ENCODE data around the gene RDM1.

The RDM1 gene, protein sequence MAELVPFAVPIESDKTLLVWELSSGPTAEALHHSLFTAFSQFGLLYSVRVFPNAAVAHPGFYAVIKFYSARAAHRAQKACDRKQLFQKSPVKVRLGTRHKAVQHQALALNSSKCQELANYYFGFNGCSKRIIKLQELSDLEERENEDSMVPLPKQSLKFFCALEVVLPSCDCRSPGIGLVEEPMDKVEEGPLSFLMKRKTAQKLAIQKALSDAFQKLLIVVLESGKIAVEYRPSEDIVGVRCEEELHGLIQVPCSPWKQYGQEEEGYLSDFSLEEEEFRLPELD

GRCh38 chr17:35930211-35931065, at the start of gene RDM1:
RDM1 (minus strand) TSS chr17:35930773; CDS start chr17:35930727, 46 bp downstream.
- H3K9ac ChIP-seq (ENCODE audit: low read depth in 1 of 2, low read length in 2 of 2): no peak within 1 kb of the TSS
- H3K27me3 ChIP-seq (ENCODE audit: control insufficient read depth in 2 of 2, insufficient read depth in 2 of 2, low read length in 2 of 2): no peaks in the 10 kb centered on the region
- peak within 1 kb of the TSS; percentile 58 to 76 for H3K4me3 ChIP-seq (ENCODE audit: low read length in 2 of 2)
- no peaks in the 10 kb centered on the region for H3K36me3 ChIP-seq (ENCODE audit: control insufficient read depth in 2 of 2, insufficient read depth in 2 of 2, low read length in 2 of 2)
- no peak within 1 kb of the TSS for H3K27ac ChIP-seq (ENCODE audit: low read depth in 2 of 2, low read length in 2 of 2)
- no peaks in the 10 kb centered on the region for H3K9me3 ChIP-seq (ENCODE audit: control insufficient read depth in 2 of 2, low read length in 2 of 2)
- peaks cover 7 to 10% of the 10 kb centered on the region in 2 donors for H3K4me1 ChIP-seq (ENCODE audit: control insufficient read depth in 2 of 2, insufficient read depth in 2 of 2, low read length in 2 of 2)

DNA sequence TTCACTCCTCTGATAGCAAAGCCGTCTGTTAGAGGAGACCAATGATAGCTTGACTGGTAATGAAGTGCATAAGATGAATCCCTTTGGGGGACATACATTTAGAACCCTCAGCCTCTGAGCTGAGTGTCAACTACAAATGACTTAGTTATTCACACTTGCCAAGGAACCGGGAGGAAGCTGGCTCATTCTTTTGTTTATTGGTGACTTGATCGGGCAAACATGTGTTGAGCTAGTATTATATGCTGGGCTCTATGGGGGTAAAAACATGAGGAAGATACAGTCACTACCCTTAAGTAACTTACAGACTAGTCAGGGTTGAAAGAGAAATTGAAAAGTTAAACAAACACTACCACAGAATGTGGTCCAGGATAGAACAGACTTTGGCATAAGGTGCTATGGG, 47.8 kb upstream of the RDM1 start:
- H3K9me3 ChIP-seq (ENCODE audit: control insufficient read depth in 2 of 2, low read length in 2 of 2): no peaks in the 10 kb centered on the region
- H3K9ac ChIP-seq (ENCODE audit: low read depth in 1 of 2, low read length in 2 of 2): no peak overlapping the region
- no peak overlapping the region for H3K27ac ChIP-seq (ENCODE audit: low read depth in 2 of 2, low read length in 2 of 2)
- peaks cover 4 to 13% of the 10 kb centered on the region in 2 donors for H3K4me1 ChIP-seq (ENCODE audit: control insufficient read depth in 2 of 2, insufficient read depth in 2 of 2, low read length in 2 of 2)
- no peak overlapping the region for H3K4me3 ChIP-seq (ENCODE audit: low read length in 2 of 2)
- no peaks in the 10 kb centered on the region for H3K36me3 ChIP-seq (ENCODE audit: control insufficient read depth in 2 of 2, insufficient read depth in 2 of 2, low read length in 2 of 2)
- H3K27me3 ChIP-seq (ENCODE audit: control insufficient read depth in 2 of 2, insufficient read depth in 2 of 2, low read length in 2 of 2): no peaks in the 10 kb centered on the region

- H3K36me3 ChIP-seq (ENCODE audit: control insufficient read depth in 2 of 2, insufficient read depth in 2 of 2, low read length in 2 of 2): no peaks in the 10 kb centered on the region
- no peaks in the 10 kb centered on the region for H3K9me3 ChIP-seq (ENCODE audit: control insufficient read depth in 2 of 2, low read length in 2 of 2)
- no peak overlapping the region for H3K27ac ChIP-seq (ENCODE audit: low read depth in 2 of 2, low read length in 2 of 2)
- no peaks in the 10 kb centered on the region for H3K27me3 ChIP-seq (ENCODE audit: control insufficient read depth in 2 of 2, insufficient read depth in 2 of 2, low read length in 2 of 2)
- H3K4me3 ChIP-seq (ENCODE audit: low read length in 2 of 2): no peak overlapping the region
- no peak overlapping the region for H3K9ac ChIP-seq (ENCODE audit: low read depth in 1 of 2, low read length in 2 of 2)
- H3K4me1 ChIP-seq (ENCODE audit: control insufficient read depth in 2 of 2, insufficient read depth in 2 of 2, low read length in 2 of 2): peaks cover 4 to 19% of the 10 kb centered on the region in 2 donors
Measured at GRCh38 chr17:35977509-35977908, 46.9 kb upstream of the RDM1 start.

DNA sequence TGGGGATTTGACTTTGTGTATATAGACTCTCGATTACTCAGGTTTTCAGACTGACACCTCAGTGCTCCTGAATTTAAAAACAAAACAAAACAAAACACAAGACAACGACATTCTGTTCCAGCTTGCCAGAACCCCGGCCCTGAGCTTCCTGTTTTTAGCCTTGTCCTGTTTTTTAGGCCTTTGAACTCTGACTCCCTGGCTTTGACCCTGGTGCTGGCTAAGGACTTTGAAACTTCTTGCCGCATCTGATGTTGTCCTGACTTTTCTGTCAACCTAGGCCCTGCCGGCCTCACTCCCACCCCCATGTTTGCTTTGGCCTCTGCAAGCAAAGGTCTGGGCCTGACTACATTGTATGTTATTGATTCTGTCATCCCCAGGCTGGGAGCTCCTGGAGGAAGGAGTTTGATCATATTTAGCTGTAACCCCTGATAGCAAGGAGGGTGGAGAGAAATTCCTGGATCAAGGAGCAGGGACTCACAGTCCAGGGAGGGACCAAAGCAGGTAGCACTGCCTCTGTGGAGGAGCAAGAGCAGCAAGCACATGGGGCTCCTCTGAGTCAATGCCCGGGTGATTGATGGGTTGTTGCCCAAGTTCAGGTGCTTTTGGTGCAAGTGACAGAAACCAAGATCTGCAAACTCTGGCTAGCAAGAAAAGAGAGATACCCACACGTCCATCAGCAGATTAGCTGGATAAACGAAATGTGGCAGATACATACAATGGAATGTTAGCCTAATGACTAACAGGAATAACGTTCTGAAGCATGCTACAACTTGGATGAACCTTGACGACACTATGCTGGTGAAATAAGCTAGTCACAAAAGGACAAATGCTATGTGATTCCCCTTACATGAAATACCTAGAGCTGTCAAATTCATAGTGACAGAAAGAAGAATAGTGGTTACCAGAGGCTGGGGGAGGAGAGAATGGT, 43.0 kb upstream of the RDM1 start:
- no peaks in the 10 kb centered on the region for H3K9me3 ChIP-seq (ENCODE audit: control insufficient read depth in 2 of 2, low read length in 2 of 2)
- peak overlapping the region in 1 of 2 donors; percentile 20 for H3K27ac ChIP-seq (ENCODE audit: low read depth in 2 of 2, low read length in 2 of 2)
- peak overlapping the region in 1 of 2 donors; percentile 26 for H3K9ac ChIP-seq (ENCODE audit: low read depth in 1 of 2, low read length in 2 of 2)
- H3K4me3 ChIP-seq (ENCODE audit: low read length in 2 of 2): no peak overlapping the region
- peaks cover 4 to 20% of the 10 kb centered on the region in 2 donors for H3K4me1 ChIP-seq (ENCODE audit: control insufficient read depth in 2 of 2, insufficient read depth in 2 of 2, low read length in 2 of 2)
- H3K36me3 ChIP-seq (ENCODE audit: control insufficient read depth in 2 of 2, insufficient read depth in 2 of 2, low read length in 2 of 2): no peaks in the 10 kb centered on the region
- H3K27me3 ChIP-seq (ENCODE audit: control insufficient read depth in 2 of 2, insufficient read depth in 2 of 2, low read length in 2 of 2): no peaks in the 10 kb centered on the region

DNA sequence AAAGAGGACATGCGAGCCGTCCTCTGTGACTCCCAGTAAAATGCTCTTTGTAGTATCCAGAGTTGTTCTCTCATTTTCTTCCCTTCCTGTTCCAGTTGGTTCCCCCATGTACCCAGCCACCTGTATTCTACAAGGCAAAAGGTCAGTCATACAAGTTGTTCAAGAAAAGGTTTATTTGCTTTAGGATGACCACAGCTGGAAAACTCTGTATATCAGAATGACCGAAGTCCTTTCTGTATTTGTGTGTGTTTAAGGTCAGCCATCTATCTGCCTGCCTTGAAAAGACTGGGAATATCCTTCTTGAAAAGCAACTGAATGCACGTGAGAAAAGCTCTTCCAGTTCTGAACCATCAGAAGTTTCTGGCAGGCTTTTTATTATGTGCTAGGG, 42.4 kb upstream of the RDM1 start:
- Histone ChIP-seq H3K4me3 (ENCODE audit: low read length in 2 of 2) (no peak overlapping the region), H3K27ac (ENCODE audit: low read depth in 2 of 2, low read length in 2 of 2) (no peak overlapping the region), H3K9me3 (ENCODE audit: control insufficient read depth in 2 of 2, low read length in 2 of 2) (no peaks in the 10 kb centered on the region), H3K9ac (ENCODE audit: low read depth in 1 of 2, low read length in 2 of 2) (no peak overlapping the region), H3K4me1 (ENCODE audit: control insufficient read depth in 2 of 2, insufficient read depth in 2 of 2, low read length in 2 of 2) (peaks cover 4 to 20% of the 10 kb centered on the region in 2 donors), H3K36me3 (ENCODE audit: control insufficient read depth in 2 of 2, insufficient read depth in 2 of 2, low read length in 2 of 2) (no peaks in the 10 kb centered on the region), H3K27me3 (ENCODE audit: control insufficient read depth in 2 of 2, insufficient read depth in 2 of 2, low read length in 2 of 2) (no peaks in the 10 kb centered on the region)

- peaks cover 4 to 20% of the 10 kb centered on the region in 2 donors for H3K4me1 ChIP-seq (ENCODE audit: control insufficient read depth in 2 of 2, insufficient read depth in 2 of 2, low read length in 2 of 2)
Measured at GRCh38 chr17:35972535-35972934, 42.0 kb upstream of the RDM1 start.

DNA sequence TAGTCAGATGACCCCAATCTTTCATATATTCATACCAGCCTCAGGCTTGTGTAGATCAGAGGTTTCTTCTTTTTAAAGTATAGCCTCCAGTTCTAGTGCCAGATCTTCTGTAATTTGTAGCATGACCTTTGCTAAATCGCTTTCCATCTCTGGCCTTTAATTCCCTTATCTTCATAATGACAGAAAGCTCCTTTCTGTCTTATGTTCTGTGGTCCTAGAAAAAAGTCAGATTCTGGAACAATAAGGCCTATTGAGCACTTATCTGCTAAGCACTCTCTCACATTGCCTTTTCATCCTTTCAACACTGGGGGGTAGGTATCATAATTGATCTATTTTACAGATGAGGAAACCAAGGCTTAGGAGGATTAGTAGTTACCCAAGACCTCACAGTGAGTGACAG, 41.5 kb upstream of the RDM1 start:
- H3K36me3 ChIP-seq (ENCODE audit: control insufficient read depth in 2 of 2, insufficient read depth in 2 of 2, low read length in 2 of 2): no peaks in the 10 kb centered on the region
- H3K9me3 ChIP-seq (ENCODE audit: control insufficient read depth in 2 of 2, low read length in 2 of 2): no peaks in the 10 kb centered on the region
- H3K27me3 ChIP-seq (ENCODE audit: control insufficient read depth in 2 of 2, insufficient read depth in 2 of 2, low read length in 2 of 2): no peaks in the 10 kb centered on the region
- no peak overlapping the region for H3K4me3 ChIP-seq (ENCODE audit: low read length in 2 of 2)
- no peak overlapping the region for H3K9ac ChIP-seq (ENCODE audit: low read depth in 1 of 2, low read length in 2 of 2)
- H3K4me1 ChIP-seq (ENCODE audit: control insufficient read depth in 2 of 2, insufficient read depth in 2 of 2, low read length in 2 of 2): peaks cover 4 to 20% of the 10 kb centered on the region in 2 donors
- no peak overlapping the region for H3K27ac ChIP-seq (ENCODE audit: low read depth in 2 of 2, low read length in 2 of 2)

More at GRCh38 chr17:35972535-35972934, 42.0 kb upstream of the RDM1 start:
- Histone ChIP-seq H3K27me3 (ENCODE audit: control insufficient read depth in 2 of 2, insufficient read depth in 2 of 2, low read length in 2 of 2) (no peaks in the 10 kb centered on the region), H3K4me3 (ENCODE audit: low read length in 2 of 2) (no peak overlapping the region), H3K9ac (ENCODE audit: low read depth in 1 of 2, low read length in 2 of 2) (no peak overlapping the region), H3K27ac (ENCODE audit: low read depth in 2 of 2, low read length in 2 of 2) (no peak overlapping the region), H3K36me3 (ENCODE audit: control insufficient read depth in 2 of 2, insufficient read depth in 2 of 2, low read length in 2 of 2) (no peaks in the 10 kb centered on the region), H3K9me3 (ENCODE audit: control insufficient read depth in 2 of 2, low read length in 2 of 2) (no peaks in the 10 kb centered on the region)

- peaks cover 4 to 18% of the 10 kb centered on the region in 2 donors for H3K4me1 ChIP-seq (ENCODE audit: control insufficient read depth in 2 of 2, insufficient read depth in 2 of 2, low read length in 2 of 2)
- H3K36me3 ChIP-seq (ENCODE audit: control insufficient read depth in 2 of 2, insufficient read depth in 2 of 2, low read length in 2 of 2): no peaks in the 10 kb centered on the region
- H3K27ac ChIP-seq (ENCODE audit: low read depth in 2 of 2, low read length in 2 of 2): no peak overlapping the region
- H3K9ac ChIP-seq (ENCODE audit: low read depth in 1 of 2, low read length in 2 of 2): no peak overlapping the region
- no peaks in the 10 kb centered on the region for H3K9me3 ChIP-seq (ENCODE audit: control insufficient read depth in 2 of 2, low read length in 2 of 2)
- no peaks in the 10 kb centered on the region for H3K27me3 ChIP-seq (ENCODE audit: control insufficient read depth in 2 of 2, insufficient read depth in 2 of 2, low read length in 2 of 2)
- H3K4me3 ChIP-seq (ENCODE audit: low read length in 2 of 2): no peak overlapping the region
Measured at GRCh38 chr17:35969558-35970380, 39.2 kb upstream of the RDM1 start.

DNA sequence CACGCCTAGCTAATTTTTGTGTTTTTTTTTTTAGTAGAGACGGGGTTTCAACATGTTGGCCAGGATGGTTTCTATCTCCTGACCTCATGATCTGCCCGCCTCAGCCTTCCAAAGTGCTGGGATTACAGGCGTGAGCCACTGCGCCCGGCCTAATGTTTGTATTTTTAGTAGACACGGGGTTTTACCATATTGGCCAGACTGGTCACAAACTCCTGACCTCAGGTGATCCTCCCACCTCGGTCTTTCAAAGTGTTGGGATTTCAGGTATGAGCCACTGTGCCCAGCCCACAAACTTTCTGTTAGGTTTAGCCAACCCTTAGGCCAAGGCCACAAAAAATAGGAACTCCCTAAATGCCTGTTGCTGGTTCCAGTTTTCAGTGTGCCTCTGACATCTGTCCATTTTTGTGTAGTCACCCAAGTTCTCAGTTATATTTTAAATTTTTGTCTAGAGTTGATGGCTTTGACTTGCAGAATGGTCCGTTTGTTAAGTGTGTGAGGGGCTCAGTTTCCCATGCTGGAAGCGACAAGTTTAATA, 38.0 kb upstream of the RDM1 start:
- Histone ChIP-seq H3K9ac (ENCODE audit: low read depth in 1 of 2, low read length in 2 of 2) (no peak overlapping the region), H3K4me3 (ENCODE audit: low read length in 2 of 2) (no peak overlapping the region), H3K27ac (ENCODE audit: low read depth in 2 of 2, low read length in 2 of 2) (no peak overlapping the region), H3K36me3 (ENCODE audit: control insufficient read depth in 2 of 2, insufficient read depth in 2 of 2, low read length in 2 of 2) (no peaks in the 10 kb centered on the region), H3K9me3 (ENCODE audit: control insufficient read depth in 2 of 2, low read length in 2 of 2) (no peaks in the 10 kb centered on the region), H3K27me3 (ENCODE audit: control insufficient read depth in 2 of 2, insufficient read depth in 2 of 2, low read length in 2 of 2) (no peaks in the 10 kb centered on the region), H3K4me1 (ENCODE audit: control insufficient read depth in 2 of 2, insufficient read depth in 2 of 2, low read length in 2 of 2) (peaks cover 3 to 14% of the 10 kb centered on the region in 2 donors)
